ENCODE measurements around the gene SGK1.

DNA sequence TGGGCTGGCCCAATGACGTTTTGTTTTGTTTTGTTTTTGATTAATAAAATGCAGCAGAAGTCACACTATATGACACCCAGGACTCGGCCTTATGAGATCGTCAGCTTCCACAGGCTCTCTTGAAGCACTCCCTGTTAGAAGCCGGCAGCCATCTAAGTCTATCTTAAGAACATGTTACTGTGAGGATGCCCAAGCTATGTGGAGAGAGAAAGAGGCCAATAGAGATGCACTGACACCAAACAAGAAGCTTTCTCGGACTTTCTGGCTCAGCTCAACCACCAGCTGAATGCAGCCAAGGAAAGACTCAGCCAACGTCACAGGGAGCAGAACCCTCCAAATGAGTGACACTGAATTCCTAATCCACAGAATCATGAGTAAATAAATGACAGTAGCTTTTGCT, 14.0 kb downstream of the SGK1 start:
- TF ChIP-seq, protein P1, sequence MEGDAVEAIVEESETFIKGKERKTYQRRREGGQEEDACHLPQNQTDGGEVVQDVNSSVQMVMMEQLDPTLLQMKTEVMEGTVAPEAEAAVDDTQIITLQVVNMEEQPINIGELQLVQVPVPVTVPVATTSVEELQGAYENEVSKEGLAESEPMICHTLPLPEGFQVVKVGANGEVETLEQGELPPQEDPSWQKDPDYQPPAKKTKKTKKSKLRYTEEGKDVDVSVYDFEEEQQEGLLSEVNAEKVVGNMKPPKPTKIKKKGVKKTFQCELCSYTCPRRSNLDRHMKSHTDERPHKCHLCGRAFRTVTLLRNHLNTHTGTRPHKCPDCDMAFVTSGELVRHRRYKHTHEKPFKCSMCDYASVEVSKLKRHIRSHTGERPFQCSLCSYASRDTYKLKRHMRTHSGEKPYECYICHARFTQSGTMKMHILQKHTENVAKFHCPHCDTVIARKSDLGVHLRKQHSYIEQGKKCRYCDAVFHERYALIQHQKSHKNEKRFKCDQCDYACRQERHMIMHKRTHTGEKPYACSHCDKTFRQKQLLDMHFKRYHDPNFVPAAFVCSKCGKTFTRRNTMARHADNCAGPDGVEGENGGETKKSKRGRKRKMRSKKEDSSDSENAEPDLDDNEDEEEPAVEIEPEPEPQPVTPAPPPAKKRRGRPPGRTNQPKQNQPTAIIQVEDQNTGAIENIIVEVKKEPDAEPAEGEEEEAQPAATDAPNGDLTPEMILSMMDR (IDR thresholded peaks at IDR 0.05) = no peak
- TF ChIP-seq EP300 (IDR thresholded peaks at IDR 0.05) (no peak), POLR2A (IDR thresholded peaks at IDR 0.05) (no peak), POLR2AphosphoS5 (IDR thresholded peaks at IDR 0.05) (no peak)

All from sigmoid colon (tissue), 4 donors.